ENCODE measurements around the gene FANK1.
"Not testable (repeated sequence)": the region's sequence is repeated elsewhere in the genome, so short reads cannot be mapped to it uniquely, and the experiment has no call there.

GRCh38 chr10:125894176-125894575 is 2.2 kb upstream of the FANK1 start:
- not testable (repeated sequence) for TF ChIP-seq CTCF (IDR thresholded peaks at IDR 0.05; ENCODE audit: poor library complexity, severe bottlenecking); EP300 (conservative IDR thresholded peaks at IDR 0.05; ENCODE audit: poor library complexity, severe bottlenecking); REST (IDR thresholded peaks at IDR 0.05; ENCODE audit: borderline replicate concordance); EZH2 (IDR thresholded peaks at IDR 0.05; ENCODE audit: borderline replicate concordance, insufficient read depth, low read length, poor library complexity, severe bottlenecking); POLR2AphosphoS5 (IDR thresholded peaks at IDR 0.05)

Measured in neural cell (in vitro differentiated cells).